ENCODE results near the gene RASA4B.
"Not testable (repeated sequence)": the region's sequence is repeated elsewhere in the genome, so short reads cannot be mapped to it uniquely, and the experiment has no call there.

Gene RASA4B

DNA sequence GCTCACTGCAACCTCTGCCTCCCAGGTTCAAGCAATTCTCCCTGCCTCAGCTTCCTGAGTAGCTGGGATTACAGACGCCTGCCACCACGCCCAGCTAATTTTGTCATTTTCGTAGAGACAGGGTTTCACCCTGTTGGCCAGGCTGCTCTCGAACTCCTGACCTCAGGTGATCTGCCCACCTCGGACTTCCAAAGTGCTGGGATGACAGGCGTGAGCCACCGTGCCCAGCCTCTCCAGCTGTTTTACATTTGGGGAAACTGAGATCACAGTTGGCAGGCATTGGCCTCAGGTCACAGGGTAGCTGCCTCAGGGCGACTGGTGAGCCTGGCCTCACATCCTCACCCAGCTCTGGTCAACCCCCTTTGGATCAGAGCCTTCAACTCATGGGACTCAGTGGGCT, 7.0 kb downstream of the RASA4B start:
- DNase-seq: not testable (repeated sequence)

DNA sequence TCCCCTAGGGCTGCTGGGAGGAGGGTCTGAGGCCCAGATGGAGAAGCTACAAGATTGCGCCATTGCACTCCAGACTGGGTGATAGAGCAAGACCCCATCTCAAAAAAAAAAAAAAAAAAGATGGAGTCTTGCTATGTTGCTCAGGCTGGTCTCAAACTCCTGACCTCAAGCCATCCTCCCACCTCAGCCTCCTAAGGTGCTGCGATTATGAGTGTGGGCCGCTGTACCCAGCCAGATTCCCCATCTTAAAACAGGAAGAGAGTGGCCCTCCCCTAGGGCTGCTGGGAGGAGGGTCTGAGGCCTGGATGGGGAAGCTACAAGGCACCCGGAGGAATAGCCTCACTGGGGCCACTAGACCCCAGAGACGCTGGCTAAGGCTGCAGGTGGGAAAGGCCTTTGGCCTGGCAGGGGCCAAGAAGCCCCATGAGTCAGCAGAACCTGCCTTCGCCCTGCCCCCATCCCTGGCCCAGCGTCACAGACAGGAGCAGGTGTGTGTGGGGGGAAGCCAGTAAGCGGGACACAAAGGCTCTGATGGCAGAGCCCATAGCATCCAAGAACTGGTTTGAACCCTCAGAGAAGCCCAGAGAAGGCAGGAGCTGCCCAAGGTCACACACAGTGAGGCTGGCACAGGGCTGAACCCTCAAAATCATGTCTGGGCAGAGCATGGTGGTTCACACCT, 10.0 kb downstream of the RASA4B start:
- not testable (repeated sequence) for DNase-seq

- not testable (repeated sequence) for DNase-seq
Observed at GRCh38 chr7:102505298-102506185, 12.0 kb downstream of the RASA4B start.

DNA sequence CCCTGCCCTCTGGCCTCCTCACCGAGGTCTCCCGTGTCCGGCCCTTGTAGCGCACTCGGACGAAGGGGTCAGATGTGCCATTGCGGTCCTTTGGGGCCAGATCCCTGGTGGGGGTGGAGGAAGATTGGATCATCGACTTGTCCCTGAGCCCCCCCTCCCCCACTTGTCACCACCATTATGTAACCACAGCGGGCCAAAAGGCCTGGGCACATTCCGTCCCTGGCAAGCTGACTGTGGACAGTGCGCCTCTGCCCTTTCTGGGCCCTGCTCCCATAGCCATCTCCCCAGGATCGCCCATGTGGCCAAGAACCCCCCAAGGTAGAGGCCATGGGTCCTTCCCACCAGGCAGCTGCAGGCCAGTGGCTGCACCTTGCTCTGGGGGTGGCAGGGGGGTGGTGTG, 14.4 kb downstream of the RASA4B start:
- not testable (repeated sequence) for DNase-seq

GRCh38 chr7:102498321-102498720, 19.3 kb downstream of the RASA4B start:
- DNase-seq: not testable (repeated sequence)

DNA sequence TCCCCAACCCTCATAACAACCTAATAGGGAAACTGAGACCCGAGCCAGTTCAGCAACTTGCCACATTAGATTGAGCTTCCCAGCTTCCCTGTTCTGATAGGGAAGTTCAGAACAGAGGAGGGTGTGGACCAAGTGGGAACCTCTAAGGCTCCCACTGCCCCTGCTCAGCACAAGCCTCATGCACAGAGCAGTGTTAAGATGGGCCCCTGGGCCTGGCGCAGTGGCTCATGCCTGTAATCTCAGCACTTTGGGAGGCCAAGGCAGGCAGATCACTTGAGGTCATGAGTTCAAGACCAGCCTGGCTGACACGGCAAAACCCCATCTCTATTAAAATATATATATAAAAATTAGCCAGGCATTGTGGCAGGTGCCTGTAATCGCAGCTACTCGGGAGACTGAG, 20.3 kb downstream of the RASA4B start:
- DNase-seq: not testable (repeated sequence)

- DNase-seq: not testable (repeated sequence)
Observed at GRCh38 chr7:102496861-102497260, 20.7 kb downstream of the RASA4B start.

DNA sequence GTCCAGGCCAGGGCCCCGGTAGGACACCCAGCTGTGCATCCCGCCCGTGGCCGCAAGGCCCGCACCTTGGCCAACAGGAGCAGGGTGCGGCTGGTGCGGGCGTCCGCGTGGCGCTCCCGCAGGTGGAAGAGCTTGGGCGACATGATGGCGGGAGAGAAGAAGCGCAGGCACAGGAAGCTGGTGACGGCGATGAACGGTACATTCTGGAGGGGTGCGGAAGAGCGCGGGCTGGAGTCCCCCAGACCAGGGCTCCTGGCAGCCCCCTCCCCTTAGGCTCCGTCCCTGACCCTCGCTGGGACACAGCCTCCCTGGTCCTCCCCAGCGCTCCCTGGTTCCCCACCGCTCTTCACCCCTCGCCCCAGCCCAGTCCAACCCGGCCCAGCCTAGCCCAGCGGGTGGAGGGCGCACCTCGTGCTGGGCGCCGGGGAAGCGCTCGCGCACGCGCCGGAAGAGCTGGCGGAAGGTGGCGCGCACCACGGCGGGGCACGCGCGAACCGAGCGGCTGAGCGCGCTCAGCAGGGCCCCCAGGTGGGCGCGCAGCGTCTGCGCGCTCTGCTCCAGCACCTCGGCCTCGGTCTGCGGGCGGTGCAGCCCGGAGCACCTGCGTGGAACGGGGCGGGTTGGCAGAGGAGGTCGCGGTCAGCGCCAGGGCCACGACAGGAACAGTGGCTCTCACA, 23.0 kb downstream of the RASA4B start:
- DNase-seq: not testable (repeated sequence)

- DNase-seq: not testable (repeated sequence)
Observed at GRCh38 chr7:102494026-102494425, 23.6 kb downstream of the RASA4B start.

DNA sequence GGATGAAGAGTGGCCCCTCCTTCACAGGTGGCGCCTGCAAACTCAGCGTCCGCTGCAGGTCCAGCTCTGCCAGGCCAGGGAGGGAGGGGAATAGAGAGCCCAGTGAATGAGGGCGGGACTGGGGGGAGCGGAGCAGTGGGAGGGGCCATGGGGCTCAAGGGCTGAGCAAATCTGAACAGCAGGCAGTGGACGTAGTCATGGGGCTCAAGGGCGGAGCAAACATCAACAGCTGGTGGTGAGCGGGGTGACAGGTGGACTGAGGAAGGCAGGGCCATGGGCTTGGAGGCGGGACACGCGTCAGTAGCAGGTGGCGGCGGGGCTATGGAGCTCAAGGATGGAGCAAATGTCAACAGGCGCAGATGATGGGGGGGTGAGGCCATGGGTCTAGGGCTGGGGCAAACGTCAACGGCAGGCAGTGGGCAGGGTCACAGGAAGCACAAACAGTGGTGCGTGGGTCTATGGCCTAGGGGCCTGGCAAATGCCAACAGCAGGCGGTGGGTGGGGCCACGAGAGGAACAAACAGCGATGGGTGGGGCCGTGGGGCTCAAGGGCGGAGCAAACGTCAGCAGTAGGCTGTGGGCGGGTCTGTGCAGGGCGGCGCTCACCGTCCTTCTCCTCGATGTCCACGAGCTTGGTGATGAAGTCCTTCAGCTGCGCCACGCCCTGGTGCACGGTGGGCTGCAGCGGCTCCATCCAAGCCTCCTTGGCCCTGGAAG, 24.2 kb downstream of the RASA4B start:
- not testable (repeated sequence) for DNase-seq

- DNase-seq: not testable (repeated sequence)
Observed at GRCh38 chr7:102490529-102491075, 27.0 kb downstream of the RASA4B start.

- DNase-seq: not testable (repeated sequence)
Observed at GRCh38 chr7:102484317-102484716, 33.3 kb downstream of the RASA4B start.

DNA sequence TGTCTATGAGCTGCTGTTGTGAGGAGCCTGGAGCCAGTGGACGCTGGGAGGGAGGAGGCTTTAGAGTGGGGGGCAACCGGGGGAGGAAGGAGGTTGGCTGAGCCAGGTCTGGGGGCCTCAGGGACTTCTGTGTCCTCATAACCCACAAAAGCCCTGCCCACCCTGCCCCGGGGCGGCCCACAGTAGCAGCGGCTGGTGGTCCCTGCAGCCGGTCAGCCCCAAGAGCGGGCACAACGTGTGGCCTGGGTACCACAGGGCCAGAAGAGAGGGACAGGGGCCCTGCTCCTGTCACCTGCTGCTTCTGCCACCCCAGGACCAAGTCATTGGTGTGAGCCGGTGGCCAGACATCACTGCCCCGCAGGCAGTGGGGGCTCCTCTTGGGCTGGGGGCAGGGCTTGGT, 35.6 kb downstream of the RASA4B start:
- not testable (repeated sequence) for DNase-seq

- not testable (repeated sequence) for DNase-seq
Observed at GRCh38 chr7:102479982-102480637, 37.5 kb downstream of the RASA4B start.

DNA sequence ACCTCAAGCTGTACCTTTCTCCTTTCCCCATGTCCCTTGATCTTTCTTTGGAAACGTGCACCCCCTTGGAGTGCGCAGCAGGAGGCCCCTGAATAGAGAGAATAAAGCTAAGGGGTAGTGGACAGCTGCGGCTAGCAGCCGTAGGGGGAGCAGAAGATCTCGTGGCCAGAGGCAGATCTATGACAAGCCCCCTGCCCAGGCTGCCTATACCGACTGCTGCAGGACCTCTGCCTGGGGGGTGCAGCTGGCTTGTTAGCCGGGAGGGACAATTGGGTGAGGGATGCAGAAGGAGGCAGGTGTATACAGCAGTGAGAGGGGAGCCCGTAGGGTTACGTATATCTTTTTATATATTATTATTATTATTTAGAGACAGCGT, 38.4 kb downstream of the RASA4B start:
- not testable (repeated sequence) for DNase-seq

DNA sequence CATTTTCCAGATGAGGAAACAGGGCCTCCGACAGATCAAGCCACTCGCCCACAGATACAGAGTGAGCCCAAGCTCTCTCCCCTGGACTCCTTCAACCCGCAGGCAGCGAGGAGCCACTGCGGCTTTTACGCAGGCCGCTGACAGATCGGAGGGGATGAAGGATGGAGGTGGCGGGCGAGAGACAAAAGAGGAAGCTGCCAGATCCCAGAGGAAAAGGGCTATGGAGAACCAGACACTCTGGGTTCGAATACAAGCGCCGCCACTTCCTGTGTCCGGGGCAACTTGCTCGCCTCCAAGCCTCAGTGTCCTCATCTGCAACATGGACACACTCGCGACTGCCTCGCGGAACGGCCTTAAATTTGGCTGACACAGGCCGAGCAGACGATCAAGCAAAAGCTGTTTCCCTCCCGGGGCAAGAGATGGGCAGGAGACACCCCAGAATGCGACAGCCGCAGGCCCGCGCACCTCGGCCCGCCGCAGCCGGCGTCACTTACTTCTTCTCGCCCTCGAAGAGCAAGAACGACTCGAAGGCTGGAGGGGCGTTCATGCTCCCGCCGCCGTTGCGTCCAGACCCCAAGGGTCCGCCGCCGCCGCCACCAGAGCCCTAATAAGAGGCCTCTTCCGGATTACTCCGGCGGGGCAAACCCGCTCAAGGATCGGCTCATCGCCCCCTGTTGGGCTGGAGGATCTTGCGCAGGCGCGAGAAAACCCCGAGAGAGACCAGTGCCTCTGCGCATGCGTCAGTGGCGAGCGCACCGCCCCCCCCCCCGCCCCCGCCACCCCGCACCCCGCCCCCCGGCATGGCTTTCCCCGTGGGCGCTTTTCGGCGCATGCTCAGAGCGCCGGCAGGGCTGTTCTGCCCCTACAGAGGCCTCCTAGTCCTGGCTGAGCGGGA, 39.0 kb downstream of the RASA4B start, which contains the start of gene POLR2J:
TSS of gene POLR2J (minus strand) at position 609 of the 895 bp plus-strand sequence. CDS start at position 547, 62 bp downstream.
- peak; percentile 67 for DNase-seq

DNA sequence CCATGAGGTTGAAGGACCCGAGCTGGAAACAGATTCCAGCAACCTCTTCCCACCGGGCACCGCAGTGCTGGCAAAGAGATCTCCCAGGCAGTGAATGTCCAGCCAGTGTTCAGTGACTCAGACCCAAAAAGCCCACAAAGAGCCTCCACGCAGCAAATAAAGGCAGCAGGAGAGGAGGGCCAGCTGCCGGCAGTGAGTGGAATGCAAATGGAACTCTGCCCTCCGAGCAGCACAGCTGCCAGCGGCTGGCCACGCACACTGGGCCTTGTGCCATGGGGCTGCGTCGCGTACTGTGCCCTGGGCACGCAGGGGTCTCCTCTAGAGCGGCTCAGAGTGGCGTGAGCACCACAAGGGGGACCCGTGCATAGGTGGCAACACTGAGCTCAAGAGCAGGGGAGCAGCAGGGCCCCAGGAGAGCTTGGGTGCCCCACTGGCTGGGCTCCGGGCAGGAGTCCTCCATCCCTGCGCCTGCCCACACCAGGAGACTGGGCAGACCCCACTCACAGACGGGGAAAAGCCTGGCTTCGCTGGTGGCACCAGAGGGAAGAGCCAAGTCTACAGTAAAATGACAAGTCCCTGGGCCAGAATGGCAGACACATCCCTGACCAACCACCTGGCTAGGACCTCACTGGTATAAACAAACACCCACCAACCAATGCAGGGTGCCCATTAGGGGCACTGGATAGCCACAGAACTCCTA, 42.7 kb downstream of the RASA4B start:
- DNase-seq: not testable (repeated sequence)

GRCh38 chr7:102474116-102474515, 43.5 kb downstream of the RASA4B start:
- DNase-seq: not testable (repeated sequence)

GRCh38 chr7:102473271-102473991, 44.1 kb downstream of the RASA4B start:
- no peak for DNase-seq
